B cell (primary cell): Measurements from ENCODE around the gene SCP2. TPM values are rescaled to one million over a fixed set of nuclear protein-coding genes. Genes with fewer than 3 reads are reported as not detected.

Experiments used
- ATAC-seq: fragments of 200-7000 bp; cut with Tn5 transposase; one replicate; pipeline ENCODE4 v1.10.0; 2021; ENCODE audit warnings: low read depth, mild to moderate bottlenecking, moderate number of reproducible peaks, moderate library complexity
- CTCF ChIA-PET: fragments of 350-600 bp; sonication (Branson Sonifier 250); formaldehyde crosslinking; loops from one replicate; lab custom pipeline; 2021; ENCODE audit warnings: antibody characterized with exemption, inconsistent platforms; lab: Charles Lee
- POLR2A ChIA-PET: fragments of 350-600 bp; sonication (Branson Sonifier 250); formaldehyde crosslinking; loops from one replicate; lab custom pipeline; 2021; ENCODE audit warnings: antibody characterized with exemption; lab: Charles Lee
- DNase-seq: peaks from one replicate; pipeline ENCODE4 v3.0.0; 2013
- H2AFZ ChIP-seq: 2 replicates; pipeline ENCODE4 v1.6.1; 2012; ENCODE audit warnings: mild to moderate bottlenecking, low read depth, low read length; ENCODE audit not compliant: insufficient read depth, poor library complexity, severe bottlenecking
- H3K27ac ChIP-seq, 2 donors: 1 replicate in 1 of 2; 2 replicates in 1 of 2; pipeline ENCODE4 v1.5.1; 2012 to 2013; ENCODE audit warnings: low read length in 2 of 2, mild to moderate bottlenecking in 2 of 2, moderate library complexity in 1 of 2
- H3K27me3 ChIP-seq, 4 experiments: fragments of 200-600 bp in 1 of 4; sonication (generic) in 1 of 4; replicated peaks in 1 of 4; 1 replicate in 2 of 4; 2 replicates in 2 of 4; pipeline versions ENCODE4 v1.6.1 to v1.7.0; 2013 to 2016; ENCODE audit warnings: low read length in 3 of 4, mild to moderate bottlenecking in 2 of 4, mixed read lengths in 1 of 4, moderate library complexity in 1 of 4; ENCODE audit not compliant: insufficient read depth in 4 of 4, control insufficient read depth in 3 of 4; ENCODE audit errors: control extremely low read depth in 1 of 4
- H3K36me3 ChIP-seq, 2 experiments: replicated peaks in 1 of 2; 1 replicate in 1 of 2; 2 replicates in 1 of 2; pipeline versions ENCODE4 v1.6.1 to v1.7.1; 2013; ENCODE audit warnings: low read length in 1 of 2; ENCODE audit not compliant: insufficient read depth in 2 of 2, control insufficient read depth in 1 of 2; ENCODE audit errors: control extremely low read depth in 1 of 2, extremely low read depth in 1 of 2
- H3K4me1 ChIP-seq, 2 donors: fragments of 200-600 bp in 1 of 2; sonication (generic) in 1 of 2; 1 replicate in 1 of 2; 2 replicates in 1 of 2; pipeline versions ENCODE4 v1.5.1 to v1.6.1; 2013 to 2017; ENCODE audit warnings: low read length in 2 of 2; ENCODE audit not compliant: control insufficient read depth in 2 of 2, insufficient read depth in 2 of 2
- H3K4me2 ChIP-seq: replicated peaks from 2 replicates; pipeline ENCODE3; 2012; ENCODE audit warnings: mild to moderate bottlenecking, low read depth, low read length; ENCODE audit not compliant: poor library complexity, severe bottlenecking
- H3K4me3 ChIP-seq, 5 experiments: fragments of 200-600 bp in 1 of 5; sonication (generic) in 1 of 5; 1 replicate in 3 of 5; 2 replicates in 2 of 5; pipeline versions ENCODE4 v1.5.1 to v1.7.0; 2011 to 2016; ENCODE audit warnings: low read length in 4 of 5, mild to moderate bottlenecking in 4 of 5, low read depth in 2 of 5, control low read depth in 1 of 5, moderate library complexity in 1 of 5; ENCODE audit not compliant: insufficient read depth in 1 of 5; ENCODE audit errors: control extremely low read depth in 1 of 5, extremely low read depth in 1 of 5
- H3K79me2 ChIP-seq: fragments of 200-600 bp; sonication (generic); one replicate; pipeline ENCODE4 v1.6.0; 2016; ENCODE audit warnings: low read length; ENCODE audit not compliant: control insufficient read depth, insufficient read depth
- H3K9ac ChIP-seq: fragments of 200-600 bp; sonication (generic); 2 replicates; pipeline ENCODE4 v1.6.1; 2017; ENCODE audit warnings: mild to moderate bottlenecking, low read length, moderate library complexity
- H3K9me3 ChIP-seq, 3 donors: one replicate each; pipeline versions ENCODE4 v1.6.1 to v1.7.1; 2013; ENCODE audit warnings: low read length in 2 of 3; ENCODE audit not compliant: control insufficient read depth in 2 of 3, insufficient read depth in 1 of 3; ENCODE audit errors: control extremely low read depth in 1 of 3
- H4K20me1 ChIP-seq: 2 replicates; pipeline ENCODE4 v1.6.0; 2012; ENCODE audit warnings: mild to moderate bottlenecking, low read length; ENCODE audit not compliant: insufficient read depth, control insufficient read depth, poor library complexity, severe bottlenecking
- H3K27ac Mint-ChIP-seq: one replicate; pipeline ENCODE4 v1.8.0; 2021; ENCODE audit warnings: mixed read lengths
- H3K27me3 Mint-ChIP-seq: one replicate; pipeline ENCODE4 v1.8.0; 2021; ENCODE audit warnings: mixed read lengths
- H3K4me1 Mint-ChIP-seq: one replicate; pipeline ENCODE4 v1.8.0; 2021; ENCODE audit warnings: mixed read lengths
- H3K4me3 Mint-ChIP-seq: one replicate; pipeline ENCODE4 v1.8.0; 2021; ENCODE audit warnings: mixed read lengths
- H3K9me3 Mint-ChIP-seq: one replicate; pipeline ENCODE4 v1.8.0; 2022; ENCODE audit warnings: mixed read lengths; ENCODE audit not compliant: insufficient read depth
- EZH2 ChIP-seq: IDR thresholded peaks from 2 replicates; pipeline ENCODE4 v1.6.1; 2012; ENCODE audit warnings: borderline replicate concordance, low read depth, mild to moderate bottlenecking, moderate library complexity, low read length; ENCODE audit not compliant: insufficient read depth, poor library complexity, severe bottlenecking
- WGBS: methylation state at CpG from one replicate; pipeline ENCODE4 v1.1.5; 2013; ENCODE audit warnings: missing lambda C conversion rate; ENCODE audit not compliant: insufficient coverage; 5-methylcytosine and 5-hydroxymethylcytosine counted together
- intact Hi-C: fragments of 100-400 bp; cut with micrococcal nuclease; formaldehyde crosslinking; loops from one replicate; pipeline ENCODE4 v1.10.0; 2022
- polyA plus RNA-seq: library from polyadenylated mRNA; depleted of rRNA; stranded (reverse); fragments of >200 nt; gene quantifications from 2 replicates; pipeline ENCODE4 v1.2.3, GENCODE V29; 2012
- total RNA-seq, 2 donors: library from RNA; stranded (reverse); fragments of 120-200 nt in 1 of 2; gene quantifications; 1 replicate in 1 of 2; 2 replicates in 1 of 2; pipeline versions ENCODE4 v1.2.3 to v1.2.4, GENCODE V29; 2013 to 2022
- TF ChIP-seq, protein P1 (sequence below): fragments of 200-600 bp; IDR thresholded peaks from one replicate; pipeline ENCODE4 v1.8.0; 2022; ENCODE audit warnings: antibody characterized with exemption, mild to moderate bottlenecking

Gene SCP2
- total and polyA plus RNA-seq, 2 donors (not counting 1 experiment from before 2014, with no cell fraction given): 19.4 to 46.6 TPM

DNA sequence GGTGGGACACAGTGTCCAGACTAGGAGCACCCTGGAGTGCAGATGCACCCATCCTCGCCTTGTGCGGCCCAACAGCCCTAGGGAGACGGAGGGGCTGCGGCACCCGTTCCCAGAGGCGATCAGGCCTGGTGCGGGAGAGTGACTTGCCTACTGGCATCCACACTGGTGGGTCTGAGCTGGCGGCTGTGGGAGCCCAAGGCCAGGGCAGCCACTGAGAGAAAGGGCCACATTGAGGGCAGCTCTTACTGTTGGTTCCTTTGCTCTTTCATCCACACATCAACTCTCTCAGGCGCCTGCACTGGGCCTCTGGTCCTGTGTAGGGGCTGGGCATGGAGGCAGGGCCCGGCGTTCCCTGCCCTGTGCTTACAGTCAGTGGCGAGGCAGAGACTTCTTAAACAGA lies 143.5 kb downstream of the SCP2 start:
- Histone ChIP-seq H3K4me1 (no peaks in the 10 kb centered on the region), H3K9ac (no peak overlapping the region), H3K27ac (no peak overlapping the region), H3K4me3 (no peak overlapping the region), H3K9me3 (no peaks in the 10 kb centered on the region), H2AFZ (no peak overlapping the region), H4K20me1 (no peaks in the 10 kb centered on the region), H3K79me2 (no peaks in the 10 kb centered on the region), H3K36me3 (no peaks in the 10 kb centered on the region), H3K4me2 (no peak overlapping the region), H3K27me3 (peaks cover 0 to under 1% (median 0%) of the 10 kb centered on the region in 4 experiments)
- 99% methylated on average over 11 of the region's 12 CpGs for WGBS
- DNase-seq (no peak), ATAC-seq (no peak)
- no peaks in the 10 kb centered on the region for H3K4me1 Mint-ChIP-seq
- TF ChIP-seq, protein P1, sequence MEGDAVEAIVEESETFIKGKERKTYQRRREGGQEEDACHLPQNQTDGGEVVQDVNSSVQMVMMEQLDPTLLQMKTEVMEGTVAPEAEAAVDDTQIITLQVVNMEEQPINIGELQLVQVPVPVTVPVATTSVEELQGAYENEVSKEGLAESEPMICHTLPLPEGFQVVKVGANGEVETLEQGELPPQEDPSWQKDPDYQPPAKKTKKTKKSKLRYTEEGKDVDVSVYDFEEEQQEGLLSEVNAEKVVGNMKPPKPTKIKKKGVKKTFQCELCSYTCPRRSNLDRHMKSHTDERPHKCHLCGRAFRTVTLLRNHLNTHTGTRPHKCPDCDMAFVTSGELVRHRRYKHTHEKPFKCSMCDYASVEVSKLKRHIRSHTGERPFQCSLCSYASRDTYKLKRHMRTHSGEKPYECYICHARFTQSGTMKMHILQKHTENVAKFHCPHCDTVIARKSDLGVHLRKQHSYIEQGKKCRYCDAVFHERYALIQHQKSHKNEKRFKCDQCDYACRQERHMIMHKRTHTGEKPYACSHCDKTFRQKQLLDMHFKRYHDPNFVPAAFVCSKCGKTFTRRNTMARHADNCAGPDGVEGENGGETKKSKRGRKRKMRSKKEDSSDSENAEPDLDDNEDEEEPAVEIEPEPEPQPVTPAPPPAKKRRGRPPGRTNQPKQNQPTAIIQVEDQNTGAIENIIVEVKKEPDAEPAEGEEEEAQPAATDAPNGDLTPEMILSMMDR: no peak
- no peak for TF ChIP-seq EZH2
- H3K27me3 Mint-ChIP-seq: peaks cover 5% of the 10 kb centered on the region
- ChIA-PET CTCF (no interaction called here), POLR2A (no interaction called here)
- no peak overlapping the region for H3K27ac Mint-ChIP-seq
- H3K9me3 Mint-ChIP-seq: no peaks in the 10 kb centered on the region
- H3K4me3 Mint-ChIP-seq: no peak overlapping the region
- intact Hi-C loops: no loop called here

DNA sequence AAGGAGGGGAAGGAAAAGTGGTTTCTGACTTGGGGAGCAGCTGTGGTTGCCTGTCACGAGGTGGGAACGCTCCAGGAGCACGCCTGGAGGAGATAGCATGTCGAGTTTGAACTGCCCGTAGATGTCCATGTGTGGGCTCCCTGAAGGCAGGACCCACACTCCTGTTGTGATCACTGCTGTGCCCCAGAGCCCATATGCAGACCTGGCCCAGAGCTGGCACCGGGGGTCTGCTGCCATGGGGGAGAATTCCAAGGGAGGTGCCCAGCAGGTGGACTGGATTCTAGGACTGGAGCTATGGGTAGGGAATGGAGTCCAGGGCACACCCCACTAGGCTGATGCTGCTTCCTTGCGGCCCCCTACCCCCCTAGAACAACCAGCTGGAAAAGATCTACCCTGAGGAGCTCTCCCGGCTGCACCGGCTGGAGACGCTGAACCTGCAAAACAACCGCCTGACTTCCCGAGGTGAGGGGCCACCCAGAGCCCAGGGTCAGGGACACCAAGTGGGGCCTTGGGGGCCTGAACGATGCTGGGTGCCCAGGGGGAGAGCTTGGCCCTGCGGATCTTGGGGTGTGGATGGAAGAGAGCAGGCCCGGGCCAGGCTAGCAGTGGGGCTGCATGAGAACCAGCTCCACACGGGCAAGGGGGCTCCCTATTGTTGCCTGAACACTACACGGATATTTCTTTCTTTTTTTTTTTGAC lies 144.2 kb downstream of the SCP2 start:
- H3K36me3 ChIP-seq: no peaks in the 10 kb centered on the region
- ChIA-PET POLR2A (no interaction called here), CTCF (no interaction called here)
- WGBS: 86% methylated on average over 12 of the region's 17 CpGs
- H3K27me3 Mint-ChIP-seq: peaks cover 3% of the 10 kb centered on the region
- no peaks in the 10 kb centered on the region for H4K20me1 ChIP-seq
- no peaks in the 10 kb centered on the region for H3K9me3 ChIP-seq
- H3K9ac ChIP-seq: no peak overlapping the region
- no peaks in the 10 kb centered on the region for H3K4me1 Mint-ChIP-seq
- ATAC-seq (no peak), DNase-seq (no peak)
- H3K4me3 ChIP-seq: no peak overlapping the region
- no peak overlapping the region for H3K27ac ChIP-seq
- H3K4me2 ChIP-seq: no peak overlapping the region
- no peak overlapping the region for H3K27ac Mint-ChIP-seq
- no peak for TF ChIP-seq EZH2
- TF ChIP-seq, protein P1: no peak
- no peaks in the 10 kb centered on the region for H3K79me2 ChIP-seq
- H3K4me3 Mint-ChIP-seq: no peak overlapping the region
- H3K4me1 ChIP-seq: no peaks in the 10 kb centered on the region
- H2AFZ ChIP-seq: no peak overlapping the region
- no peaks in the 10 kb centered on the region for H3K27me3 ChIP-seq
- intact Hi-C loops: no loop called here
- H3K9me3 Mint-ChIP-seq: no peaks in the 10 kb centered on the region
